Measurements from ENCODE around the gene AUTS2. TPM values are rescaled to one million over a fixed set of nuclear protein-coding genes. Genes with fewer than 3 reads are reported as not detected.

Gene AUTS2
- total RNA-seq, 1 experiment from 2014 or later, result 256 TPM

DNA sequence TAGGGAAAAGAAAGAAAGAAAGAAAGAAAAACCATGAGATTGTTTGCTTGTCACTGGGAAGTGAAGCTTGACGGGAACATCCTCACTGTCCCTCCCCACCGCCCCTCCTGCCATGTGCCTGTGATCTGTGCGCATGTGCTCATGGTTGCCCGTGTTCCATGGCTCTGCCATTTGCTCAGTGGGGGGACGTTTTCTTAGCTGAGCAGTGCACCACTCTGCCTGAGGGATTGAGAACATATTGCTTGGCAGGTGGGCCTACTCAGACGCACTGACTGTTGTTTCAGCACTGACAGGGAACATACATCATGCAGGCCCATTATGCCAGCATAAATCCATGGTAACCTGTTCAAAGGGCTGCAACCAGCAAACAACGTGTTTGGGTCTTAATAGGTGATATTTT is 785.7 kb downstream of the AUTS2 start:
- H3K27ac ChIP-seq (ENCODE audit: insufficient read length, low read depth, low read length), result no peak overlapping the region
- no peak overlapping the region for H3K4me2 ChIP-seq (ENCODE audit: insufficient read depth, insufficient read length, low read length)

More for the DNA sequence above, 785.7 kb downstream of the AUTS2 start:
- no CpG with 5 or more reads among the region's 7 CpGs for WGBS (ENCODE audit: extremely low coverage, insufficient read length, low lambda C conversion rate)
- Mint-ChIP-seq H3K4me1 (no peaks in the 10 kb centered on the region), H3K4me3 (no peak overlapping the region), H3K27me3 (ENCODE audit: low read depth) (no peaks in the 10 kb centered on the region; the same call in 1 of the 2 replicates), H3K9me3 (no peaks in the 10 kb centered on the region), H3K27ac (no peak overlapping the region; a peak in 1 of 7 replicates), H3K36me3 (ENCODE audit: insufficient read depth in 1 of 3, low read depth in 3 of 3) (no peaks in the 10 kb centered on the region)
- no peak overlapping the region for H4K5ac ChIP-seq (ENCODE audit: insufficient read length, low read depth, low read length)
- H3K23me2 ChIP-seq (ENCODE audit: insufficient read length, low read depth, low read length, poor library complexity, severe bottlenecking), result no peaks in the 10 kb centered on the region
- H2BK20ac ChIP-seq (ENCODE audit: low read depth, low read length, poor library complexity, severe bottlenecking), result no peak overlapping the region
- no peak for DNase-seq
- H4K91ac ChIP-seq (ENCODE audit: insufficient read length, low read depth, low read length), result no peak overlapping the region
- H2AK5ac ChIP-seq (ENCODE audit: insufficient read length, low read length), result no peak overlapping the region
- H3K4me1 ChIP-seq (ENCODE audit: insufficient read depth, low read length), result no peaks in the 10 kb centered on the region
- no peak overlapping the region for H2BK5ac ChIP-seq (ENCODE audit: insufficient read length, low read length)
- no peaks in the 10 kb centered on the region for H3K79me1 ChIP-seq (ENCODE audit: insufficient read depth, low read depth, low read length, poor library complexity, severe bottlenecking)
- no peaks in the 10 kb centered on the region for H4K20me1 ChIP-seq (ENCODE audit: control insufficient read depth, insufficient read depth, insufficient read length)
- H4K8ac ChIP-seq (replicated peaks; ENCODE audit: insufficient read length, low read depth, low read length), result no peak overlapping the region
- no peak overlapping the region for H2BK120ac ChIP-seq (ENCODE audit: low read depth, low read length, poor library complexity, severe bottlenecking)
- no peaks in the 10 kb centered on the region for H3K9me3 ChIP-seq (ENCODE audit: control insufficient read depth, low read depth, low read length)
- H2BK15ac ChIP-seq (ENCODE audit: low read depth, low read length), result no peak overlapping the region
- no peak overlapping the region for H2AFZ ChIP-seq (ENCODE audit: low read length)
- H2BK12ac ChIP-seq (ENCODE audit: insufficient read length, low read depth, low read length), result no peak overlapping the region
- no peak overlapping the region for H3K56ac ChIP-seq (ENCODE audit: insufficient read length, low read depth, low read length)
- H3K79me2 ChIP-seq (ENCODE audit: insufficient read depth, low read length), result no peaks in the 10 kb centered on the region
- no peaks in the 10 kb centered on the region for H3K27me3 ChIP-seq (ENCODE audit: insufficient read depth, low read length)
- H3K14ac ChIP-seq (ENCODE audit: insufficient read depth, low read length), result no peak overlapping the region
- H3K4ac ChIP-seq (ENCODE audit: low read depth, low read length), result no peak overlapping the region
- H3K9ac ChIP-seq (ENCODE audit: extremely low read depth, insufficient read length, low read length), result no peak overlapping the region
- H3T11ph ChIP-seq (ENCODE audit: low read length), result no peak overlapping the region
- no peak overlapping the region for H3K18ac ChIP-seq (ENCODE audit: insufficient read length, low read depth, low read length)
- TF ChIP-seq, protein P1, sequence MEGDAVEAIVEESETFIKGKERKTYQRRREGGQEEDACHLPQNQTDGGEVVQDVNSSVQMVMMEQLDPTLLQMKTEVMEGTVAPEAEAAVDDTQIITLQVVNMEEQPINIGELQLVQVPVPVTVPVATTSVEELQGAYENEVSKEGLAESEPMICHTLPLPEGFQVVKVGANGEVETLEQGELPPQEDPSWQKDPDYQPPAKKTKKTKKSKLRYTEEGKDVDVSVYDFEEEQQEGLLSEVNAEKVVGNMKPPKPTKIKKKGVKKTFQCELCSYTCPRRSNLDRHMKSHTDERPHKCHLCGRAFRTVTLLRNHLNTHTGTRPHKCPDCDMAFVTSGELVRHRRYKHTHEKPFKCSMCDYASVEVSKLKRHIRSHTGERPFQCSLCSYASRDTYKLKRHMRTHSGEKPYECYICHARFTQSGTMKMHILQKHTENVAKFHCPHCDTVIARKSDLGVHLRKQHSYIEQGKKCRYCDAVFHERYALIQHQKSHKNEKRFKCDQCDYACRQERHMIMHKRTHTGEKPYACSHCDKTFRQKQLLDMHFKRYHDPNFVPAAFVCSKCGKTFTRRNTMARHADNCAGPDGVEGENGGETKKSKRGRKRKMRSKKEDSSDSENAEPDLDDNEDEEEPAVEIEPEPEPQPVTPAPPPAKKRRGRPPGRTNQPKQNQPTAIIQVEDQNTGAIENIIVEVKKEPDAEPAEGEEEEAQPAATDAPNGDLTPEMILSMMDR (conservative IDR thresholded peaks at IDR 0.05), result no peak
- no peak overlapping the region for H3K23ac ChIP-seq (ENCODE audit: insufficient read length, low read depth, low read length)

Data from H9 (cell line).